ENCODE results near the gene MISFA.

Gene MISFA

GRCh38 chr11:18594999-18595749, 4.4 kb upstream of the MISFA start:
- no peak for DNase-seq (ENCODE audit: extremely low spot score)
- POLR2A ChIA-PET: interaction anchor here (1.4 kb wide), 1 partner anchor 39 kb away, joined by 3 read pairs; the partner anchor contains the start of gene SPTY2D1
- TF ChIP-seq NFRKB (IDR thresholded peaks at IDR 0.05): no peak
- CTCF ChIA-PET: no interaction called here

GRCh38 chr11:18600915-18601569, 1.5 kb downstream of the MISFA start:
- POLR2A ChIA-PET: interaction anchor here (1.7 kb wide), 1 partner anchor 11 kb away, joined by 6 read pairs; no protein-coding TSS in a partner anchor
- TF ChIP-seq L3MBTL2 (conservative IDR thresholded peaks at IDR 0.05) (no peak), LEF1 (IDR thresholded peaks at IDR 0.05; ENCODE audit: borderline replicate concordance) (no peak), ARNT (IDR thresholded peaks at IDR 0.05) (no peak), BHLHE40 (IDR thresholded peaks at IDR 0.05; ENCODE audit: borderline replicate concordance) (no peak), NFRKB (IDR thresholded peaks at IDR 0.05) (no peak), ELF4 (IDR thresholded peaks at IDR 0.05) (no peak), HDGF (IDR thresholded peaks at IDR 0.05; ENCODE audit: borderline replicate concordance) (no peak), SP1 (IDR thresholded peaks at IDR 0.05) (no peak), FOXA1 (IDR thresholded peaks at IDR 0.05) (no peak), SUZ12 (IDR thresholded peaks at IDR 0.05) (no peak), CTBP1 (IDR thresholded peaks at IDR 0.05; ENCODE audit: borderline replicate concordance) (no peak), TARDBP (IDR thresholded peaks at IDR 0.05) (no peak), ZNF384 (IDR thresholded peaks at IDR 0.05) (no peak), PKNOX1 (IDR thresholded peaks at IDR 0.05) (no peak), FOXM1 (IDR thresholded peaks at IDR 0.05; ENCODE audit: borderline replicate concordance) (no peak), FOXK2 (IDR thresholded peaks at IDR 0.05) (no peak)
- DNase-seq (ENCODE audit: extremely low spot score): no peak
- CTCF ChIA-PET: no interaction called here

- ChIA-PET CTCF (no interaction called here), POLR2A (no interaction called here)
- no peak for TF ChIP-seq HDGF (IDR thresholded peaks at IDR 0.05; ENCODE audit: borderline replicate concordance)
- no peak for TF ChIP-seq FOXK2 (IDR thresholded peaks at IDR 0.05)
- TF ChIP-seq TARDBP (IDR thresholded peaks at IDR 0.05): no peak
- TF ChIP-seq FOXM1 (IDR thresholded peaks at IDR 0.05; ENCODE audit: borderline replicate concordance): no peak
- TF ChIP-seq CTBP1 (IDR thresholded peaks at IDR 0.05; ENCODE audit: borderline replicate concordance): no peak
- TF ChIP-seq ARNT (IDR thresholded peaks at IDR 0.05): no peak
- no peak for TF ChIP-seq SUZ12 (IDR thresholded peaks at IDR 0.05)
- TF ChIP-seq ZNF384 (IDR thresholded peaks at IDR 0.05): no peak
- TF ChIP-seq L3MBTL2 (conservative IDR thresholded peaks at IDR 0.05): no peak
- TF ChIP-seq ELF4 (IDR thresholded peaks at IDR 0.05): no peak
- TF ChIP-seq PKNOX1 (IDR thresholded peaks at IDR 0.05): no peak
- TF ChIP-seq BHLHE40 (IDR thresholded peaks at IDR 0.05; ENCODE audit: borderline replicate concordance): no peak
- TF ChIP-seq NFRKB (IDR thresholded peaks at IDR 0.05): no peak
- no peak for DNase-seq (ENCODE audit: extremely low spot score)
Measured at GRCh38 chr11:18608376-18608775, 8.8 kb downstream of the MISFA start.

DNA sequence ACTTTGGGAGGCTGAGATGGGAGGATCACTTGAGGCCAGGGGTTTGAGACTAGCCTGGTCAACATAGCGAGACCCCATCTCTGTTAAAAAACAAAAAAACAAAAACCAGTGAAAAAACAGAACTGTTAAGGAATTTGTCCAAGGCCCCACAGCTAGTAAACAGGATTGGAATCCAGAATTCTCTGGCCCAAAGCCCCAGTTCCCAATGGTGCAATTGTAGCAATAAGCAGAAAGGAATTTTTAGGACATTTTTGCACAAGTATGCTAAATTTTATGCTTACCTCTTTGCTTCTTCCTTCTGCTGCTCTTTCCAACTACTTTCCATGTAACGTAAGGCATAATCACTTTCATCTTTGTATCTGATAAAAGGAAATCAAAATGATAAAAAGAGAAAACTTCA, 11.6 kb downstream of the MISFA start:
- TF ChIP-seq PKNOX1 (IDR thresholded peaks at IDR 0.05) (no peak), FOXK2 (IDR thresholded peaks at IDR 0.05) (no peak), LEF1 (IDR thresholded peaks at IDR 0.05; ENCODE audit: borderline replicate concordance) (no peak), BHLHE40 (IDR thresholded peaks at IDR 0.05; ENCODE audit: borderline replicate concordance) (no peak), SUZ12 (IDR thresholded peaks at IDR 0.05) (no peak), TARDBP (IDR thresholded peaks at IDR 0.05) (no peak), ZNF384 (IDR thresholded peaks at IDR 0.05) (no peak)
- DNase-seq (ENCODE audit: extremely low spot score): no peak
- ChIA-PET CTCF (no interaction called here), POLR2A (no interaction called here)

DNA sequence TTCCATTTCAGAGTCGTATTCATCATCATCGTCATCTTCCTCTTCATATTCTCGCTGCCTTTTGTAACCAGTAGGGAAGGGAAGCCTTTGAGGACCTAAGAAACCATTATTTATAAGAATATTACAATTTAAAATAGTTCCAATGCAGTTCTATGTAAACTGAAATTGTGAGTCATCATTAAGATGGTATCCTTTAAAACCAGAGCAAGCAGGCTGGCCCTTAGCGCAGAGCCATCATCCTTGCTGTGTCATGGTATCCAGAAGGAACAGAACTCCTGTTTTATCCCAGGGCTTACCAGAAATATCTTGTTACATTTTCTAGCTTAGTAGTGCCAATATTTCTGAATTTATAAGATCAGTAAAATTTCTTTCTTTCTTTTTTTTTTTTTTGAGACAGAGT, 12.8 kb downstream of the MISFA start:
- CTCF ChIA-PET: no interaction called here
- TF ChIP-seq FOXM1 (IDR thresholded peaks at IDR 0.05; ENCODE audit: borderline replicate concordance) (no peak), FOXA1 (IDR thresholded peaks at IDR 0.05) (no peak), TARDBP (IDR thresholded peaks at IDR 0.05) (no peak), L3MBTL2 (conservative IDR thresholded peaks at IDR 0.05) (no peak), ELF4 (IDR thresholded peaks at IDR 0.05) (no peak), SUZ12 (IDR thresholded peaks at IDR 0.05) (no peak), CTBP1 (IDR thresholded peaks at IDR 0.05; ENCODE audit: borderline replicate concordance) (no peak), BHLHE40 (IDR thresholded peaks at IDR 0.05; ENCODE audit: borderline replicate concordance) (no peak), NFRKB (IDR thresholded peaks at IDR 0.05) (no peak), HDGF (IDR thresholded peaks at IDR 0.05; ENCODE audit: borderline replicate concordance) (no peak), LEF1 (IDR thresholded peaks at IDR 0.05; ENCODE audit: borderline replicate concordance) (no peak), FOXK2 (IDR thresholded peaks at IDR 0.05) (no peak), SP1 (IDR thresholded peaks at IDR 0.05) (no peak)
- POLR2A ChIA-PET: no interaction called here
- no peak for DNase-seq (ENCODE audit: extremely low spot score)

GRCh38 chr11:18614667-18615066, 15.1 kb downstream of the MISFA start:
- no peak for TF ChIP-seq PKNOX1 (IDR thresholded peaks at IDR 0.05)
- no peak for TF ChIP-seq CTBP1 (IDR thresholded peaks at IDR 0.05; ENCODE audit: borderline replicate concordance)
- TF ChIP-seq TARDBP (IDR thresholded peaks at IDR 0.05): no peak
- no peak for TF ChIP-seq LEF1 (IDR thresholded peaks at IDR 0.05; ENCODE audit: borderline replicate concordance)
- TF ChIP-seq NFRKB (IDR thresholded peaks at IDR 0.05): no peak
- no peak for TF ChIP-seq SP1 (IDR thresholded peaks at IDR 0.05)
- no peak for TF ChIP-seq BHLHE40 (IDR thresholded peaks at IDR 0.05; ENCODE audit: borderline replicate concordance)
- TF ChIP-seq L3MBTL2 (conservative IDR thresholded peaks at IDR 0.05): no peak
- TF ChIP-seq HDGF (IDR thresholded peaks at IDR 0.05; ENCODE audit: borderline replicate concordance): no peak
- no peak for TF ChIP-seq SUZ12 (IDR thresholded peaks at IDR 0.05)
- no peak for TF ChIP-seq FOXM1 (IDR thresholded peaks at IDR 0.05; ENCODE audit: borderline replicate concordance)
- no peak for TF ChIP-seq FOXK2 (IDR thresholded peaks at IDR 0.05)
- TF ChIP-seq ARNT (IDR thresholded peaks at IDR 0.05): no peak
- TF ChIP-seq FOXA1 (IDR thresholded peaks at IDR 0.05): no peak
- TF ChIP-seq ELF4 (IDR thresholded peaks at IDR 0.05): no peak
- TF ChIP-seq ZNF384 (IDR thresholded peaks at IDR 0.05): no peak
- POLR2A ChIA-PET: no interaction called here
- DNase-seq (ENCODE audit: extremely low spot score): no peak
- CTCF ChIA-PET: interaction anchor here (1.5 kb wide), 1 partner anchor 107 kb away, joined by 5 read pairs; no protein-coding TSS in a partner anchor

Measured in HEK293T (cell line).